GM21717 (cell line): ENCODE measurements around the gene FCRL1.

ENCODE experiments used
- ATAC-seq: cut with Tn5 transposase; IDR thresholded peaks from one replicate; pipeline ENCODE4 v1.9.1; 2021; ENCODE audit warnings: mild to moderate bottlenecking, moderate library complexity; ENCODE audit not compliant: unreplicated experiment

FCRL1 gene

GRCh38 chr1:157819896-157820295 is at the start of gene FCRL1:
TSS of gene FCRL1 (minus strand) at chr1:157820120. CDS start at chr1:157820037, 83 bp downstream.
- ATAC-seq, result no peak

GRCh38 chr1:157868654-157869053 is 48.7 kb upstream of the FCRL1 start:
- no peak for ATAC-seq

GRCh38 chr1:157862114-157863070 is 42.5 kb upstream of the FCRL1 start:
- no peak for ATAC-seq

GRCh38 chr1:157856538-157856937 is 36.6 kb upstream of the FCRL1 start:
- peak; percentile 63 for ATAC-seq

GRCh38 chr1:157852476-157852875 is 32.6 kb upstream of the FCRL1 start:
- no peak for ATAC-seq

- ATAC-seq, result peak; percentile 81
These were observed 29.4 kb upstream of the FCRL1 start for GRCh38 chr1:157849229-157849875.

GRCh38 chr1:157844089-157844830 is 24.3 kb upstream of the FCRL1 start:
- ATAC-seq, result no peak

- peak; percentile 55 for ATAC-seq
These were observed 23.0 kb upstream of the FCRL1 start for GRCh38 chr1:157842939-157843338.

GRCh38 chr1:157841708-157842107 is 21.8 kb upstream of the FCRL1 start, which contains the start of gene CD5L:
TSS of gene CD5L (minus strand) at chr1:157841808. CDS start at chr1:157841701, 107 bp downstream.
- ATAC-seq, result no peak

GRCh38 chr1:157838966-157839365 is 19.0 kb upstream of the FCRL1 start:
- no peak for ATAC-seq

GRCh38 chr1:157834430-157834829 is 14.5 kb upstream of the FCRL1 start:
- no peak for ATAC-seq

- ATAC-seq, result no peak
These were observed 13.2 kb upstream of the FCRL1 start for GRCh38 chr1:157833145-157833544.

- ATAC-seq, result no peak
These were observed 12.2 kb upstream of the FCRL1 start for GRCh38 chr1:157831968-157832626.

- ATAC-seq, result no peak
These were observed 11.0 kb upstream of the FCRL1 start for GRCh38 chr1:157830887-157831286.

GRCh38 chr1:157829711-157830110 is 9.8 kb upstream of the FCRL1 start:
- no peak for ATAC-seq

- ATAC-seq, result no peak
These were observed 9.3 kb upstream of the FCRL1 start for GRCh38 chr1:157829210-157829609.

- no peak for ATAC-seq
These were observed 379 bp upstream of the FCRL1 start for GRCh38 chr1:157820299-157820698.

- ATAC-seq, result no peak
These were observed 705 bp downstream of the FCRL1 start for GRCh38 chr1:157819215-157819614.

GRCh38 chr1:157813269-157813668 is 6.7 kb downstream of the FCRL1 start:
- no peak for ATAC-seq

- peak; percentile 84 for ATAC-seq
These were observed 13.3 kb downstream of the FCRL1 start for GRCh38 chr1:157806431-157807149.
